GM19324 (cell line): ENCODE results near the gene CENPM.

Source experiments
- ATAC-seq: cut with Tn5 transposase; IDR thresholded peaks from one replicate; pipeline ENCODE4 v1.9.1; 2021; ENCODE audit warnings: mild to moderate bottlenecking, moderate library complexity; ENCODE audit not compliant: unreplicated experiment, low FRiP score

Gene CENPM

DNA sequence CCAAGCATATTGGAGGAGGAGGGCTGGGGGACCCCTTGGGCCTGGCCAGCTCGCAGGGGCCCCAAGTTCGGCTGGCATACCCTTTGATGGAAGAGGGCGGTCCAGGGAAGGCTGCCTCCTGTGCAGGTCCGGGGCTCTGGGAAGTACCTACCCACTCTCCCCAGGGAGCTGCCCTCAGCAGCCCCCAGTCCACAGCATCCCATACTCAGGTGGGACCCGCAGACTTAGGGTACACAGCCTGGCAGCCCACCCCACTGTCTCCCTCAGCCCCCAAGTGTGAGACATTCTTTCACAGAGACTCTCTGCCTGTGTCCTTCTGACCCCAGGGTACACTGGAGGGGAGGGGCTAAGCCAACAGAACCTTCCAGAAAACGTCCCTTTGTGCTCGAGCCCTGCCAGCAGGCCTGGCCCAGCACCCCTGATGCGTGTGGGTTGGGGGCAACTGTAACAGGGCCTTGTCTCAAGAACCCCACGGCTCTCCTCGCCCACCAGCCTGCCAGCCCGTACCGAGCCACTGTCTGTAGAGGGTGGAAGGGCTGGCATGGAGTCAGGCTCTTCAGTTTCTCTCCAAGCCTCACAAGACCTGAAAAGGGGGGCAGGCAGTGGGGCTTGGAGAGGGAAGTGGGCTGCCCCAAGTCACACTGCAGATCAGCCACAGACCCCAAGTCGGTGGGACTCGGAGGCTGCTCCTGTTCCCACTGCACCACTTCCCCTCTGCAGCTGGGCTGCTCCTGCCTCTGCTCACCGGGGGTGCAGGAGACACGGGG is 13.4 kb downstream of the CENPM start:
- no peak for ATAC-seq

DNA sequence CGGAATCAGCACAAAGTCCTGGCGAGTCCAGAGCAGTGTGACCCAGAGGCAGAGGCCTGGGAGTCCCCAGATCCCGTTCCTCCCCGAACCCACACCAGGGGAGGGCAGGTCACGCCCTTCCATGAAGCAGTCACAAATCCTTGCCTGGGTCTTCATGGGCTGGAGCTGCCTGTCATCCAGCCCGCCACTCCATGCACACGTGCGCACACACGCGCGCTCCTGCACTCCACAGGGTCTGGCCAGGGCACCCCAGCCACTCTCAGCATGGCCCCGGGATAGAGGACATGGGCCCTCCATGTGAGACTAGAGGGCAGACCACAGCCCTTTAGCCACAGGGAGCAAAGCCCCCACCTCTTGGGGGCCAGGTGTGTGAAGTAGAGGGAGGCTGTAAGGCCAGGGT is 14.6 kb downstream of the CENPM start:
- no peak for ATAC-seq

DNA sequence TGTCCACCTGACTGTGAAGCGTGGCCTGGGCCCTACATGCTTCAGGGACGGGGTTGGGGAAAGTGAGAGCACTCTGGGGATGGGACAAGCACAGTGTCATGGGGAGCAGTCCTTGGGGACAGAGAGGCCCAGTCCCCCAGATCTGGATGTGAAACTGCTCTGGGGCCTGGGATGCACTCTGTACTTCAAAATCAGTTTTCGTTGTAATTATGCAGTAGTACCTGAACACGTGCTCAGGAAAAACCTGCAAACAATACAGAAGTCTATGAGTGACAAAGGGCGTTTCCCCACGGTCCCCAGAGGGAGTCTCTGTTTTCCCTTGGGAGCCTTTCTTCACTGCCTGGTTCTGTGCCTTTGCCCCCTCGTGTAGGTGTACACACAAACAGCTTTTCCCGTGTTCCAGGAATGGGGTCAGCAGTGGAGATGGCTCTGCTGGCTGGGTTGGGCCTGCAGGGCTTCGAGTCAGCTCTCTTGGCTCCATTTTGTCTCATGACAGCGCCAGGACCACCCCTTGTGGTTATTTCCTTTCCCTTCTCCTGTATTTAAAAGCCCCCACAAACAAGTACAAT is 15.2 kb downstream of the CENPM start:
- no peak for ATAC-seq

DNA sequence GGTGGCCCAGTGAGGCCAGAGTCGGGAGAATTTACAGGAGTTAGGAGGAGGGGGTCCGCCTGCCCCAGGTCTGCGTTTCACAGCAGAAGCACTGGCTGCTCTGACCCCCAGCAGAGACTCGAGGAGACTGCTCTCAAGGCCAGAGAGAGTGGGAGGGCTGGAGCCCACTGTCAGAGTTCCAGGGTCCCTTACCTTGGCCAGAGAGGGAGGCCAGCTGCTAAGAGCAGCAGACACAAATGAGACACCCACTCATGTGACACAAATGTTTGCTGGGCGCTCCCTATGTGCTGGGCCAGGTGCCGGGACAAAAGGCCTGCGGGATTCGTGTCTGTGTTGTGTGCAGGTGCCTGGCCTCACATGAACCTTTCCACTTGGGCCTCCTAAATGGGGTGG is 17.5 kb downstream of the CENPM start:
- no peak for ATAC-seq

DNA sequence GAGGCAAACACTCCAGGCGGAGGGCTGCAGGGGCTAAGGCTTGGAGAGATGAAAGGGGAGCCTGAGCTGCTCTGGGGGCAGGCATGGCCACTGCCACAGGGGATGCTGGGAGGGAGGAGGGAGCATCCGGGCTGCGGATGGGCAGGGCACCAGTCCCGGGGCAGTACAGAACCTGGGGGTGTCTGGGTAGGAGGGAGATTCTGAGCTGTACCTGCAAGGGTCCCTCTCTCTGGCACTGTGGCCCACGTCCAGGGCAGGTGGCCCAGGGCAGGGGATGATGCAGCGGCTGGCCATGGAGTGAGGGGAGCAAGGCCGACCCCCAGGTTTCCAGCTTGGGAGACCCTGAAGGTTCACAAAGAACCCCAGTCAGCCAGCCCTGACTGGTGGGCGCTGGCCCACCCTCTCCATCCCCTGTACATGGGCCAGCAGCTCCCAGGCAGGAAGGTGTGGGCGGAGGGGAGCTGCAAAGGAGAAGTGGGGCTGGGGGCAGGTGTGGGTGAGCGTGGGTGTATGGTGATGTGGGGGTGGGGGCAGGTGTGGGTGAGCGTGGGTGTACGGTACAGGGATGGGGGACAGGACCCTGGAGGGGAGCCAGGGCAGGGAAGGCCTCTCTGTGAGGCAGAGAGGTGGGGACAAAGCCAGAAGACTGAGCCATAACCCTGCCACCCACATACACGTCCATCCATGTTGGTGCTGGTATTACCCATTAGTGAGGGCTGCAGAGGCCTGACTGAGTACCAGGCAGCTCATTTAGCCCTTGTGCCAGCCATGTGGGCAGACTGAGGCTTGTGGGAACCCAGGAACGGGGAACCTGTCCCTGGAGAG is 18.1 kb downstream of the CENPM start:
- no peak for ATAC-seq

DNA sequence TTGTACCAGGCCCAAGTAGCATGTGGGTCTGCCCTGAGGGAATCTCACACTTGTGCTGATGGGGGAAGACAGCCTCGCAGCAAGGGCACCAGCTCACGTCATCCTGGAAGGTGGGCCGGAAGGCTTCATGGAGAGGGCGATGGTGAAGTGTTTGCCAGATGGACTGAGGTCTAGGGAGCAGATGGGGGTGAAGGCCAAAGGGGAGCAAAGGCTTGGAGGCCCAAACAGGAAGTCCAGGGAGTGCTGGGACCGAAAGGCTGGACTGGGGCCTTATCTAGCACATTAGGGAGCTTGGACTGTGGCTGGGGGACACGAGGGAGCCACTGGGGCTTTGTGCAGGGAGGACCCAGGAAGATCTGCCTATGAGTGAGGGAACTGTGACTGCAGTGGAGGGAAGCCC is 19.1 kb downstream of the CENPM start:
- no peak for ATAC-seq

DNA sequence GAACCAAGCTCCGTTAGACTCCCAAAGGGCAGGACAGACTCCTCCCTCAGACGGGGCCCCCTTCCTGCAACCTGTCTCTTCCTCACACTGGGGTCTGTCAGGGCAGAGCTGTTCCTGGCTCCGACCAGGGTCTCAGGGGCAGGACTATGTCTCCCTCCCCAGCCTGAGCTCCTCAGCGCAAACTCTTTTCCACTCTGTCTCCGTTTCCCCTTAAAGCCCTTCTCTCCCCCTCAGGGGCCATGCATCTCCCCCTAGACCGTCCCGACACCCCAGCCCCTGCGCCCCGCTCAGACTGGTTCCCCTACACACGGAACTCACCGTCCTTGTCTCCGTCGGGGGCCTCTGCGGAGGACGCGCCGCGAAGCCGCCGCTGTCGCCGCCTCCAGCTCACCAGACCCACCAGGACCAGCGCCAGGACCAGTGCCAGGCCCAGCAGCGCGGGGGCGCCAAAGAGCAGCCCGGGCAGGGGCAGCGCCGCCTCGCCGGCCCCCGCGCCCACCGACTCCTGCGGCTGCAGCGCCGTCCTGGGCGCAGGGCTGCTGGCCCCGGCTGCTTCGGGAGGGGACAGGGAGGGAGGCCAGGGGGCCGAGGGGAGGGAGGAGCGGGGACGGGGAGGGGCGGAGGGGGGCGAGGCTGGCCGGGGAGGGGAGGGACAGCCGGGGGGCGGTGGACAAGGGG is 21.0 kb downstream of the CENPM start:
- ATAC-seq = peak; percentile 38

DNA sequence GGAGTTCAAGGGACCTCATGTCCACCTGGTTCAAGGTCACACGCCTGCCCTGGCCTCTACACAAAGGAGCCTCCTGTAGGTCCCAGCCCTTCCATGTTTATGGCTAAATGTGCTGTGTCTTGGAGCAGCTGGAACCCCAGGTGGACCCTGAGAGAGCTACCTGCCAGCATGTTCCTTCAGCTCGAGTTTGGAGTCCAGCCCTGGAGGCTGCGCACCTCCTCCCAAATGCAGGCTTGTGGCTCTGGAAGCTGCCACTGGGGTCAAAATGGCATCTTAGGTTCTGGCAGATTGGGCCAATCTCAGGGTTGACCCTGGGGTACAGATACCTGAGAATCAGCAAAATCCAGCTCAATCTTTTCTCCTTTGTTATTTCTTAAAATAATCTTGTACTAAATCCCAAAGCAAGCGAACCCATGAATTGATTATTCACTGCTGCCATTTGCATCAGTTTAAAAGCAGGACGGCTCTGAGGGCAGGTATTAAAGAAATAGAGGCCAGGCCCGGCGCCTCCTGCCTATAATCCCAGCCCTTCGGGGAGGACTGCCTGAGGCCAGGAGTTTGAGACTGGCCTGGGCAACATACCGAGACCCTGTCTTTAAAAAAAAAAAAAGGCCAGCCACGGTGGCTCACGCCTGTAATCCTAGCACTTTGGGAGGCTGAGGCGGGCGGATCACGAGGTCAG is 23.2 kb downstream of the CENPM start:
- ATAC-seq = no peak

DNA sequence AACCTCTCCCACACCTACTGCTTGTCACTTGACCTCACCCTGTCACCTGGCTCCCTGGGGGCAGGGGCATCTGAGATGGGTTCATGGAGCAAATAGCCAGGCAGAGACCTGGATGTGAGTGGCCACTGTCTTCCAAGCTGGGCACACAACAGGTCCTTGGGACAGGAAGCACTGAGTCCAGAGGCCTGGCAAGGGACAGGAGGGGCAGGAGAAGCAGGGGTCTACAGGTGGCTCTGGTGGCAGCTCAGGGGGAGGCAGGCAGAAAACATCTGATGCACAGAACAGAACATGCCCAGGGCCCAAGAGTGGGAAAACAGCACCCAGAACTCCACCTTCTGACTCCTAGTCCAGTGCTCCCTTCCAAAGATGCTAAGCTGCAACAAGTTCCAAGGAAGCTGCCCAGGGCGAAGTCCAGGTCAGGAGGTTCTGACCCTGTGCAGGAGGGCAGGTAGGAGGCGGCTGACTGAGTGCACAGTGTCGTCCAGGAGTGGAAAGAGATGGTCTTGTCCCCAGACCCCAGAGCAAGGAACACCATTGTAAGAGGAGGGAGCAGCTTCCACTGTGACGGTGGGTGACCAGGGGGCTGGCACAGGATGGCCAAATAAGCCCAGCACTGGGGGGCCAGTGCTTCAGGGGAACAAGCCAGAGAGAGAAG is 23.9 kb downstream of the CENPM start:
- ATAC-seq = no peak

DNA sequence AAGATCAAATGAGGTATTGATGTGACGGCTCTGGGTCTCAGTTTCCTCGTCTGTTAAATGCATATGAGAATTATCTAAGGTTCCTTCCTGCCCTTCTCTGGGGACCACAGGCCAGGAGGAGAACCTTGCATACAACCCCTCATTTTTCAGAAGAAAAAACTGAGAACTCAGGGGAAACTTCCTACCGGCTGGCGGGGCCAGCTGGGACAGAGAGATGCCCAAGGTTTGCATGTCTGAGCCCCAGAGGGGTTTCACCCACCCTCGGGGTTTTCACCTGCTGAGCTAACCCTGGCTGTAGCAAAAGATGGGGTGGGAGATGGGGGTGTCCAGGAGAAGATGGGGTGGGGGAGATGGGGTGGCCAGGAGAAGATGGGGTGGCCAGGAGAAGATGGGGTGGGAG is 24.6 kb downstream of the CENPM start:
- ATAC-seq = no peak

DNA sequence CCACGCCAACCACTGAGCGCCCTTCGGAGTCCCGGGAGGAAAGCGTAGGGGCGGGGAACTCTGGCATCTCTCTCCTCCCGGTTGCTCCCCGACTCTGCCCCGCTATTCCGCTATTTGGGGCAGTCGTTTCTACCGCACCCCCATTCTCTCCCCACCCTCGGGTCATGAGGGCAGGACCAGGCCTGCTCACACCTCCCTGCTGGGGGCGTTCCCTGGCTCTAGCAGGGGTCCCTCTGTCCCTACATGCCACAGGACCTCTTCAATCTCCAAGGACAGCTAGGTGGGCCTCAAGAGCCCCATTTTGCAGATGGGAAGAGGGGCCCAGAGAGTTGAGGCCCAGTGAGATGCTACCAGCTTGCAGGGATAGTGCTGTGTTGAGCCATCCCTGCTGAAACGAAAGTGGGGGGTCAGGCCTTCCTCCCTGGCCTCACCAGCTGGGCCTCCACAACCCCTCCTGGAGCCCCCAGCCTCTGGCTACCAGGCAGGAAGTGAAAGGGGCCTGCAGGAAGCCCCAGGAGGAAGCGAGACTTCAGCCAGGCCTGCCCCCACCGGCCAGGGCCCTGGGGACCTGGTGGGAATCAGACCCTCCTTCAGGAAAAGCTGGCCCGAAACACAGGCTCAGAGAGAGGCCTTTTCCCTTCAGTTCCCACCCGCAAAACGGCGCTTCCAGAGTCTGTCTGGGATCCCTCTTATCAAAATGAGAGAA is 26.5 kb downstream of the CENPM start:
- peak; percentile 14 for ATAC-seq

DNA sequence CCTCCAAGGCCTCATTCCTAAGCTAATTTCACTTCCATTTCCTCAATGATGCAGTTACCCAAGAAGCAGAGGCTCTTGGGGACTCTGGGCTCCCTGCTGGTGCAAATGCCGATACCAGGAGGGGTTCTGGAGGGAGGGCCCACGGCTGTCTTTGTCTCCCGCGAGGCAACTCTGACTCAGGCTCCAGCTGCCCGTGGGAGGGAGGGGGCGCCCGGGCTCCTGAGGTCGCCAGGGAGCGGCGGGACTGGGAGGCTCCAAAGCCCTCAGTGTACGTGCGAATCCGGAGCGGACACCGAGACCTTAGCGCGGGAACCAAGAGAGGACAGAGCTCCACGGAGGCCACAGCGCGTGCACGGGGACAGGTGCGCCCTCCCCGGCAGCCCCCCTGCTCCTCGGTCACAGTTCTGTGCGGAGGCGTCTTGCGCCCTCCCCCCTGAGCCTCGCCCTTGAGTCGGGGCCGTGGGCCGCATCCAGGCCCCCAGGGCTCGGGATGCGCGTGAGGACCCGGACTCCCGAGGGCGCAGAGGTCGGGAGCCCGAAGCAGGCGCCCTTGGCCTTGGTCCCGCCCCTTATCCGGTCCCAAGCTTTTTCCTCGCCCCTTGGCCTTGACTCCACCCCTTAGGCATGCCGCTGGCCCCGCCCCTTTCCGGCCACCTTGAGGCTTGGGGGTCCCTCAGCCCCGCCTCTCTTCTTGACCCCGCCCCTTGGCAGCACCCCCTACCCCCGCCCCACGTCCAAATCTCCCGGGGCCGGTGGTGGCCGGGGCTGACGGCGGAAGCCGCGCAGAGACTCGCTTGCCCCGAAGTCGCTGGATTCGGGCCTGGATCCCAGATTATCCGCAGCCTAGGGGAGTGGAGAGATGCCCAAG is 27.4 kb downstream of the CENPM start:
- peak; percentile 56 for ATAC-seq

DNA sequence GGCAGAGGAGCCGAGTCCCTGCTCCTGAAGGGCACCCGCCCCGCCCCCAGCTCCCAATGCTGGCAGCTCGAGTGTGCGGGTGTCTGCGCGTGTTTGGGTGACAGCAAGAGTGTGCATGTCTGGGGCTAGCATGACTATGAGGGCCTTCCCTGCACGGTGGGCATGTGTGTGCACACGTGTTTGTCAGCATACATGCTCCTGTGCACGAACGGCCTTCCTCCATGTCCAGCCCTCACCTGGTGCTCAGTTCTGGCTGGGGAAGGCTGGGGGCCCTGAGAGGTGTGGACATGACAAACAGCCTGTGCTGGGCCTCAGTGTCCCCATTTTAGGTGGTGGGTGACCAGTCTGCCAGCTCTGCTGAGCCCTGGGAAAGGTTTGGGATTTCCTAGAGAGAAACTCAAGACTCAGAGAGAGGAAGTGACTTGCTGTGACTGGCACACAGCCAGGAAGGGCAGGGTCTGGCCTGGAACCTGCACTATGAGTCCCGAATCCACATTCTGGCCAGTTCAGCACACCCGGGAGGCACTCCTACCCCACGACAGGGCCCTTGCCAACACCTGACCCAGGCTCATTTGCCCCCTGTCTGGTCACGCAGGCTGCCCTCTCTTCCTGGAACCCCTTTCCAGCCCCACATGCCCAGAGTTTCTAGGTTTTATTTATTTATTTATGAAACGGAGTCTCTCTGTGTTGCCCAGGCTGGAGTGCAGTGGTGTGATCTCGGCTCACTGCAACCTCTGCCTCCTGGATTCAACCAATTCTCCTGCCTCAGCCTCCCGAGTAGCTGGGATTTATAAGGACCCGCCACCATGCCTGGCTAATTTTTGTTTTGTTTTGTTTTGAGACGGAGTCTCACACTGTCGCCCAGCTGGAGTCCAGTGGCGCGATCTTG is 28.8 kb downstream of the CENPM start:
- no peak for ATAC-seq

DNA sequence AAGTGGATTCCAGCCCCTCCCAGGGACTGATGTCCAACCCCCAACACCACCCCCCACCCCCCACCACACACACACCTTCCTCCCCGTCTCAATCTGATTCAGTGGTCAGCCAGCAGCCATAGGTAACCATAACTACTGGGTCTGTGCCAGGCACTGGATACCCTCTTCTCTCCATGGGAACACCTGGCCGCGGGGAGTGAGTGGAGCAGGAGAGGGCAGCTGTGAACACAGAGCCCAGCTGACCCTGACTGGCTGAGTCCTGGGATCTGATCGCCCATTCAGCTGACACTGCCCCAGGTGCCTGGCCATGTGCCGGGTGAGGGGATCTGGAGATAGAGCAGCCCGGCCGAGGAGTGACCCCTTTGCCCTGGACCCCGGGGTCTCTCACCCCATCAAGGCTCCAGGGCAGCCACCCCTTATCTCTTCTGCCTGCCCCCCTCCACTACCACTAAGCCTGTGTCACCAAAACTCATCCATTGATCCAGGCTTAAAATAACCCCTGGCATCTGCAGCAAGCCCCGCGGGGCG is 29.5 kb downstream of the CENPM start:
- ATAC-seq = no peak

DNA sequence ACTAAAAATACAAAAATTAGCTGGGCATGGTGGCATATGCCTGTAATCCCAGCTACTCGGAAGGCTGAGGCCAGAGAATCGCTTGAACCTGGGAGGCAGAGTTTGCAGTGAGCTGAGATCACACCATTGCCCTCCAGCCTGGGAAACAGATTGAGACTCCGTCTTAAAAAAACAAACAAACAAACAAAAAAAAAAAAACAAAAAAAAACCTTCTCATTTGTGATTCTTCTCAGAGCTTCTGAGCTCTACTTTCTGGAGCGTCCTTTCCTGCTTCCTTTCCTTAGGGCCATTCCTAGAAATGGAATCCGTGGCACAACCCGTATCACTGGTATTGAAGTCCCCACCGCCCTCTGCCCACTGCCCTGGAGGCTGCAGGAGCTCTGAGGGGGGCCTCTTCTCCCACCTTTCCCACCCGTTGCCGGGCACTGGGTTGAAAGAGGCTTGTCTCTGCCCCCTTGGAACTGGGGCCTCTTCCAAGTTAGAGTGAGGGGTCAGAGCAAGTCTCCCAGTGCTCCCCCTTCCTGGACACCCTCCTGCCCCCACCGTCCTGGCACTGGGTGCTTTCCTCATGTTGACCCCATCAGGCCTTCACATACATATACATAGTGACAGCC is 30.1 kb downstream of the CENPM start:
- no peak for ATAC-seq

DNA sequence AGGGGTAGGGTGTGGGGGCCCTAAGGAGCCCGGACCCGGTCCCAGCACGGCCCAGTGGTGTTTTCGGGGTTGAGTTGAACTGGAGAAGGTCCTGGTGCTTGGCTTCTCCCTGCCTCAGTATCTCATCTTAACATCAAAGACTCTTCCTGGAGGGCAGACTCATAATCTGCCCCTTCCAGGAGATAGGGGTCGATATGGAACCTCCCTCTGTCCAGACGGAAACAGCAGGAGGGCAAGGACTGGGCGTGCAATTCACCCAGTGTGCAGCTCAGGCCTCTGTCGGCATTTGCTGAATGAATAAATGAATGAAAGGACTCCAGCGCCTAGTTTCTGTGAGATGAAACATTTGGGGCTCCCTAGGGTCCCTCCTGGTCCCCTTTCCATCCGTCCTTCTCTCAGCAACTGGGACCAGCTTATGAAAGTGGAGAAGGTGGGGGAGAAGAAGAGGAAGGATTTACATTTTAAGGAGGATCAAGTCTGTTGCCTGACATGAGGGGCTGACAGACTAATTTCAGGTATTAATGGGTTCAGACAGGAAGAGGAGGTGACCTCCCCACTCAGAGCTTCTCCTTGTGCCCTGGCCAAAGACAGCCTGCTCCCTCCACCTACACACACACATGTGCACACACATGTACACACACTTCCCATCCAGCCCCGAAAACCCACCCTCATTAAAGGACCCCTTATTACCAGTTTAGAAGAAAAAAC is 31.0 kb downstream of the CENPM start:
- no peak for ATAC-seq
